Measurements from ENCODE around the gene PDGFRB.

DNA sequence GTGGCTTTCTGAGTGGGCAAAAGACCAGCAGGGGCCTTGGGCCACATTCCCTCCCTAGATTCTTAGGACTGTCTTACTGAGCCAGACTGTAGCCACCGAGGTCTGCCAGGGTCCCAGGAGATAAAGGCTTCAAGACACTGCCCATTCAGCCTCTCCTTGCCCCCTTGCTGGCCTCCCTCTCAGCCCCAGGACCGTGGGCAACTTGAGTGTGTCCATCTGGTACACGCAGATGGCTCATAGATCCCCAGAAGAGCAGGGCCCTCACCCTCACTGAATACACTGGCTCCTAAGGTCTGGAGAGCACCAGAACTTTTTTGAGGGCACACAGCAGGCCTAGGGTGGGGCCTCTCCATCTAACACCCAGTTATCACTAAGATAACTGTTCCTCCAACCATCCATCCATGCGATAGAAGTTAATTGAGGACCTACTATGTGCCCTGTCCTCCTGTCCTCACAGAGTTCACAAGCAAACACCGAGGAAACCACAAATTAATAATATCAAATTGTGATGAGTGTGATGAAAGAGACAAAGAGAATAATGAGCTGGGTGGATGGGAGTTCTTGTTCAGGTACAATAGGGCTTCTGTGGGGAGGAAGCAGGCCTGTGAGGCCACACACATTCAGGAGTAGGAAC is 4.9 kb upstream of the PDGFRB start:
- TF ChIP-seq, protein P1, sequence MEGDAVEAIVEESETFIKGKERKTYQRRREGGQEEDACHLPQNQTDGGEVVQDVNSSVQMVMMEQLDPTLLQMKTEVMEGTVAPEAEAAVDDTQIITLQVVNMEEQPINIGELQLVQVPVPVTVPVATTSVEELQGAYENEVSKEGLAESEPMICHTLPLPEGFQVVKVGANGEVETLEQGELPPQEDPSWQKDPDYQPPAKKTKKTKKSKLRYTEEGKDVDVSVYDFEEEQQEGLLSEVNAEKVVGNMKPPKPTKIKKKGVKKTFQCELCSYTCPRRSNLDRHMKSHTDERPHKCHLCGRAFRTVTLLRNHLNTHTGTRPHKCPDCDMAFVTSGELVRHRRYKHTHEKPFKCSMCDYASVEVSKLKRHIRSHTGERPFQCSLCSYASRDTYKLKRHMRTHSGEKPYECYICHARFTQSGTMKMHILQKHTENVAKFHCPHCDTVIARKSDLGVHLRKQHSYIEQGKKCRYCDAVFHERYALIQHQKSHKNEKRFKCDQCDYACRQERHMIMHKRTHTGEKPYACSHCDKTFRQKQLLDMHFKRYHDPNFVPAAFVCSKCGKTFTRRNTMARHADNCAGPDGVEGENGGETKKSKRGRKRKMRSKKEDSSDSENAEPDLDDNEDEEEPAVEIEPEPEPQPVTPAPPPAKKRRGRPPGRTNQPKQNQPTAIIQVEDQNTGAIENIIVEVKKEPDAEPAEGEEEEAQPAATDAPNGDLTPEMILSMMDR (IDR thresholded peaks at IDR 0.05; ENCODE audit: insufficient read depth, low read length) = no peak
- TF ChIP-seq POLR2AphosphoS5 (IDR thresholded peaks at IDR 0.05; ENCODE audit: low read depth) = no peak
- TF ChIP-seq, protein P2, sequence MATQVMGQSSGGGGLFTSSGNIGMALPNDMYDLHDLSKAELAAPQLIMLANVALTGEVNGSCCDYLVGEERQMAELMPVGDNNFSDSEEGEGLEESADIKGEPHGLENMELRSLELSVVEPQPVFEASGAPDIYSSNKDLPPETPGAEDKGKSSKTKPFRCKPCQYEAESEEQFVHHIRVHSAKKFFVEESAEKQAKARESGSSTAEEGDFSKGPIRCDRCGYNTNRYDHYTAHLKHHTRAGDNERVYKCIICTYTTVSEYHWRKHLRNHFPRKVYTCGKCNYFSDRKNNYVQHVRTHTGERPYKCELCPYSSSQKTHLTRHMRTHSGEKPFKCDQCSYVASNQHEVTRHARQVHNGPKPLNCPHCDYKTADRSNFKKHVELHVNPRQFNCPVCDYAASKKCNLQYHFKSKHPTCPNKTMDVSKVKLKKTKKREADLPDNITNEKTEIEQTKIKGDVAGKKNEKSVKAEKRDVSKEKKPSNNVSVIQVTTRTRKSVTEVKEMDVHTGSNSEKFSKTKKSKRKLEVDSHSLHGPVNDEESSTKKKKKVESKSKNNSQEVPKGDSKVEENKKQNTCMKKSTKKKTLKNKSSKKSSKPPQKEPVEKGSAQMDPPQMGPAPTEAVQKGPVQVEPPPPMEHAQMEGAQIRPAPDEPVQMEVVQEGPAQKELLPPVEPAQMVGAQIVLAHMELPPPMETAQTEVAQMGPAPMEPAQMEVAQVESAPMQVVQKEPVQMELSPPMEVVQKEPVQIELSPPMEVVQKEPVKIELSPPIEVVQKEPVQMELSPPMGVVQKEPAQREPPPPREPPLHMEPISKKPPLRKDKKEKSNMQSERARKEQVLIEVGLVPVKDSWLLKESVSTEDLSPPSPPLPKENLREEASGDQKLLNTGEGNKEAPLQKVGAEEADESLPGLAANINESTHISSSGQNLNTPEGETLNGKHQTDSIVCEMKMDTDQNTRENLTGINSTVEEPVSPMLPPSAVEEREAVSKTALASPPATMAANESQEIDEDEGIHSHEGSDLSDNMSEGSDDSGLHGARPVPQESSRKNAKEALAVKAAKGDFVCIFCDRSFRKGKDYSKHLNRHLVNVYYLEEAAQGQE (IDR thresholded peaks at IDR 0.05; ENCODE audit: insufficient replicate concordance, low read depth) = no peak
- no peak for TF ChIP-seq GABPA (IDR thresholded peaks at IDR 0.05; ENCODE audit: low read depth)
- TF ChIP-seq SPI1 (IDR thresholded peaks at IDR 0.05; ENCODE audit: borderline replicate concordance, low read depth) = no peak

All from HL-60 (cell line).